ENCODE data around the gene ZBTB20.
"Not testable (repeated sequence)": the region's sequence is repeated elsewhere in the genome, so short reads cannot be mapped to it uniquely, and the experiment has no call there.

GRCh38 chr3:115110066-115110465, 37.0 kb downstream of the ZBTB20 start:
- TF ChIP-seq CTCF, POLR2AphosphoS5, POLR2A (IDR thresholded peaks at IDR 0.05): not testable (repeated sequence)
